PFSK-1 (cell line): Measurements from ENCODE around the gene FRZB.

Source experiments
- FOXP2 ChIP-seq: optimal IDR thresholded peaks from 2 replicates; pipeline ENCODE3; 2011; ENCODE audit warnings: borderline replicate concordance, control low read depth, inconsistent platforms; ENCODE audit not compliant: insufficient read depth; ENCODE audit errors: extremely low read length, extremely low read depth
- POLR2AphosphoS5 ChIP-seq: IDR thresholded peaks from 2 replicates; pipeline ENCODE4 v1.6.1; 2012; ENCODE audit warnings: low read depth, mild to moderate bottlenecking, control low read depth, low read length, moderate library complexity
- SIN3A ChIP-seq: IDR thresholded peaks from 2 replicates; pipeline ENCODE4 v1.6.1; 2012; ENCODE audit warnings: mild to moderate bottlenecking, low read length, moderate library complexity, borderline replicate concordance; ENCODE audit not compliant: insufficient read depth
- TAF1 ChIP-seq: IDR thresholded peaks from 2 replicates; pipeline ENCODE4 v1.6.1; 2012; ENCODE audit warnings: low read length, control low read depth, borderline replicate concordance; ENCODE audit not compliant: insufficient read depth
- TF ChIP-seq, protein P1 (sequence below), 2 experiments: IDR thresholded peaks; 2 replicates each; pipeline versions ENCODE4 v1.6.1 to v1.8.0; 2011 to 2012; ENCODE audit warnings: low read depth in 2 of 2, low read length in 2 of 2, control low read depth in 1 of 2, inconsistent platforms in 1 of 2, mild to moderate bottlenecking in 1 of 2, moderate library complexity in 1 of 2; ENCODE audit not compliant: insufficient read depth in 1 of 2

DNA sequence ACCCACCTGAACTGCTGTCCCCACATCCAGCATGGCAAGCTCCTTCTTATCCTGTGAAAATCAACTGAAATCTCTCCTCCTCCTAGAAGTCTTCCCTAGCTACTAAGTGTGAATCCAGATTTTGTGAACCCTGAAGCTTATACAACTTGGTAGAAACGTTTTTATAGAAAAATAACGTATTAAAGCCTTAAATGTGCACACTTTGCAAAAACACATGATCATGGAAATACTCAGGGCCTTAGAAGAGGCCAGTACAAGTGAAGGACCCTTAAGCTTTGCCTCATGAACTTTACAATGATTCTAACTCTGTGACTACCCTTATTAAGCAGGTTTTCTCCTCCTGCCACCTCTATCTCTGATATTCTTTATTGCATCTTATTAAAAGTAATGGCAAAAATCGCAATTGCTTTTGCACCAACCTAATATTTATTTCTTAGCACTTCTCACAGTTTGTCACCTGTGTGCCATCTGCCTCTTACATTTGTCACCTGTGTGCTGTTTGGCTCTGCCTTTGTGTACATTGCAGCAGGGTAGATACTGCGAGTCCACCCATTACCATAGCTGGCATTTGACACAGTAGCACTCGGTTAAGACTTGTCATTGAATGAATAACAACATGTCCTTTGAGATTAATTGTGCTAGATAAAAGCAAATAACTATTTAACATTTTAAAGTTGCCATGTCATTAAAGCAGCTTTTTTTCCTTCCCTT lies 42.2 kb downstream of the FRZB start:
- TF ChIP-seq SIN3A (no peak), POLR2AphosphoS5 (no peak), TAF1 (no peak), FOXP2 (no peak)
- TF ChIP-seq, protein P1, sequence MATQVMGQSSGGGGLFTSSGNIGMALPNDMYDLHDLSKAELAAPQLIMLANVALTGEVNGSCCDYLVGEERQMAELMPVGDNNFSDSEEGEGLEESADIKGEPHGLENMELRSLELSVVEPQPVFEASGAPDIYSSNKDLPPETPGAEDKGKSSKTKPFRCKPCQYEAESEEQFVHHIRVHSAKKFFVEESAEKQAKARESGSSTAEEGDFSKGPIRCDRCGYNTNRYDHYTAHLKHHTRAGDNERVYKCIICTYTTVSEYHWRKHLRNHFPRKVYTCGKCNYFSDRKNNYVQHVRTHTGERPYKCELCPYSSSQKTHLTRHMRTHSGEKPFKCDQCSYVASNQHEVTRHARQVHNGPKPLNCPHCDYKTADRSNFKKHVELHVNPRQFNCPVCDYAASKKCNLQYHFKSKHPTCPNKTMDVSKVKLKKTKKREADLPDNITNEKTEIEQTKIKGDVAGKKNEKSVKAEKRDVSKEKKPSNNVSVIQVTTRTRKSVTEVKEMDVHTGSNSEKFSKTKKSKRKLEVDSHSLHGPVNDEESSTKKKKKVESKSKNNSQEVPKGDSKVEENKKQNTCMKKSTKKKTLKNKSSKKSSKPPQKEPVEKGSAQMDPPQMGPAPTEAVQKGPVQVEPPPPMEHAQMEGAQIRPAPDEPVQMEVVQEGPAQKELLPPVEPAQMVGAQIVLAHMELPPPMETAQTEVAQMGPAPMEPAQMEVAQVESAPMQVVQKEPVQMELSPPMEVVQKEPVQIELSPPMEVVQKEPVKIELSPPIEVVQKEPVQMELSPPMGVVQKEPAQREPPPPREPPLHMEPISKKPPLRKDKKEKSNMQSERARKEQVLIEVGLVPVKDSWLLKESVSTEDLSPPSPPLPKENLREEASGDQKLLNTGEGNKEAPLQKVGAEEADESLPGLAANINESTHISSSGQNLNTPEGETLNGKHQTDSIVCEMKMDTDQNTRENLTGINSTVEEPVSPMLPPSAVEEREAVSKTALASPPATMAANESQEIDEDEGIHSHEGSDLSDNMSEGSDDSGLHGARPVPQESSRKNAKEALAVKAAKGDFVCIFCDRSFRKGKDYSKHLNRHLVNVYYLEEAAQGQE (IDR thresholded peaks at IDR 0.05; ENCODE audit: insufficient read depth in 1 of 2, low read depth in 2 of 2, low read length in 2 of 2), result no peak
